GM12872 (cell line): ENCODE data around the gene IFITM1.

Source experiments
- CTCF ChIP-seq: IDR thresholded peaks from 3 replicates; pipeline ENCODE4 v1.5.1; 2011; ENCODE audit warnings: low read depth, mild to moderate bottlenecking, low read length, moderate library complexity; ENCODE audit not compliant: insufficient read depth

The IFITM1 gene

GRCh38 chr11:316031-316701 is 2.3 kb downstream of the IFITM1 start:
- no peak for TF ChIP-seq CTCF

GRCh38 chr11:316891-317301 is 3.1 kb downstream of the IFITM1 start:
- no peak for TF ChIP-seq CTCF

GRCh38 chr11:324156-324555 is 10.3 kb downstream of the IFITM1 start:
- no peak for TF ChIP-seq CTCF

- TF ChIP-seq CTCF, result no peak
Observed at GRCh38 chr11:325796-326591, 12.2 kb downstream of the IFITM1 start.

- no peak for TF ChIP-seq CTCF
Observed at GRCh38 chr11:326592-326841, 12.7 kb downstream of the IFITM1 start.

- no peak for TF ChIP-seq CTCF
Observed at GRCh38 chr11:326842-327580, 13.2 kb downstream of the IFITM1 start.

- TF ChIP-seq CTCF, result no peak
Observed at GRCh38 chr11:327581-327923, 13.7 kb downstream of the IFITM1 start.
